ENCODE data around the gene ERF.

The ERF gene

DNA sequence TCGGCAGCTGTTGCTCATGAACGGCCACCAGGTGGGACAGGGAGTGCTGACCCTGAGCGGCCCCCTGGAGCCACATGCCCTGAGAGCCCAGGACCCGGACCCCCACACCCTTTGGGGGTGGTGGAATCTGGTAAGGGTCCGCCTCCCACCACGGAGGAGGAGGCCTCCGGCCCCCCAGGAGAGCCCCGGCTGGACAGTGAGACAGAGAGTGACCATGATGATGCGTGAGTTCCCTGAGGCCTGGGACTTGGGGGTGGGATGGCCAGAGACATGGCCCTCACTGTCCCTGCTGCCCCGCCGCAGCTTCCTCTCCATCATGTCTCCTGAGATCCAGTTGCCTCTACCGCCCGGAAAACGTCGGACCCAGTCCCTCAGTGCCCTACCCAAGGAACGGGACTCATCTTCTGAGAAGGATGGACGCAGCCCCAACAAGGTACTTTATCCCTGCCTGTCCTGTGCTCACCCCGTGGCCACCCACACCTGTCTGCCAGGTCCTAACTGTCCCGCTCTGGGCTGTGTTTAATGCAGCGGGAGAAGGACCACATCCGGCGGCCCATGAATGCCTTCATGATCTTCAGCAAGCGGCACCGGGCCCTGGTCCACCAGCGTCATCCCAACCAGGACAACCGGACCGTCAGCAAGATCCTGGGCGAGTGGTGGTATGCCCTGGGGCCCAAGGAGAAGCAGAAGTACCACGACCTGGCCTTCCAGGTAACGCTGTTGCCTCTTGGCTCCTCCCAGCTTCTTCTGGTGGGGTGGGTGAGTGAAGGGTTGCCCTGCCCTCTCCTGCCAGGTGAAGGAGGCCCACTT lies 32.3 kb upstream of the ERF start:
- no peak for ATAC-seq
- DNase-seq: no peak

DNA sequence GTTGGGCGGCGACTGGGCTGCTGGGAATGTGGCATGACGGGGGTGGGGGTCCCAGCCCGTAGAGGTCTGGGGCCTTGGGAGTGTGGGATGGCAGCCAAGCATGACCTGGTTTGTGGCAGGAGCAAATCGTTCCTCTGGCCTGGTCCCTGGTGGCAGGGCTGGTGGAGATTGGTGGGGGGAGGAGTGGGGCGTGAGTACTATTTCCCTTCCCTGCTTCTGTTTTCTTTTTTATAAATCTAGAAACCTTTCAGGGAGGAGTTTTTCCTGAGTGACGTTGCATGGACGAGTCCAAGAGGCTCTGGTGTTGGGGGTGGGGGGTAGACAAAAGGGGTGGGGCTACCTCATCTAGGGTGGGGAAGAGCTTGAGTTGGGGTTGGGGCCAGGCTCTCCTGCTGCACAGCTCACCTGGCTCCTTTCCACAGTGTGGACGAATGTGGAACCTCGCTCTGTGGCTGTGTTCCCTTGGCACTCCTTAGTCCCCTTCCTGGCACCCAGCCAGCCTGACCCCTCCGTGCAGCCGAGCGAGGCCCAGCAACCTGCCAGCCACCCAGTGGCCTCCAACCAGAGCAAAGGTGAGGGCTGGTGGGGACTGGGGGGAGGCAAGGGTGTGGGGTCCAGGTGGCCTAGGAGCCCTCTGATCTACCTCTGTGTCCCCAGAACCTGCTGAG lies 31.6 kb upstream of the ERF start:
- DNase-seq: no peak

GRCh38 chr19:42285988-42286348 lies 31.0 kb upstream of the ERF start:
- DNase-seq (no peak), ATAC-seq (no peak)

More for the DNA sequence above, 31.6 kb upstream of the ERF start:
- no peak for ATAC-seq

- DNase-seq: no peak
- no peak for ATAC-seq
Observed at GRCh38 chr19:42285541-42285941, 30.6 kb upstream of the ERF start.

- DNase-seq (no peak), ATAC-seq (no peak)
Observed at GRCh38 chr19:42284591-42285341, 29.8 kb upstream of the ERF start.

DNA sequence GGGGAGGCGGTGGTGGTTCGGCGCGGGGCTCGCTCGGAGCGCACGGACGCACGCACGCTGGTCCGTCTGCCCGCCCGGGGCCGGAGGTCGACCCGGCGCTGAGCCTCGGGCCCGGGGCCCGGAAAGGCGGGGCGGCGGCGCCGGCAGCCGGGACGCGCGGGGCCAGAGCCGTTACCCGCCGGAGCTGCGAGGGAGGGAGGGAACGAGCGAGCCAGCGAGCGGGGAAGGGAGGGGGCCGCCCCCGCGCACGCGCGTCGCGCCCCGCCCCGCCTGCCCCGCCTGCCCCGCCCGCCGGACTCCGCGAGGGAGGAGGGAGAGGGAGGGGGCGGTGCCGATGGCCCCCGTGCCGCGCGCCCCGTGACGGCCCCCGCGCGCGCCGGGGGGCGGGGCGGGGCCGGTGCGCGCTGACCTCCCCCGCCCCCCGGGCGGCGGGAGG lies 29.2 kb upstream of the ERF start:
- ATAC-seq: peak; percentile 6
- peak; percentile 82 for DNase-seq

DNA sequence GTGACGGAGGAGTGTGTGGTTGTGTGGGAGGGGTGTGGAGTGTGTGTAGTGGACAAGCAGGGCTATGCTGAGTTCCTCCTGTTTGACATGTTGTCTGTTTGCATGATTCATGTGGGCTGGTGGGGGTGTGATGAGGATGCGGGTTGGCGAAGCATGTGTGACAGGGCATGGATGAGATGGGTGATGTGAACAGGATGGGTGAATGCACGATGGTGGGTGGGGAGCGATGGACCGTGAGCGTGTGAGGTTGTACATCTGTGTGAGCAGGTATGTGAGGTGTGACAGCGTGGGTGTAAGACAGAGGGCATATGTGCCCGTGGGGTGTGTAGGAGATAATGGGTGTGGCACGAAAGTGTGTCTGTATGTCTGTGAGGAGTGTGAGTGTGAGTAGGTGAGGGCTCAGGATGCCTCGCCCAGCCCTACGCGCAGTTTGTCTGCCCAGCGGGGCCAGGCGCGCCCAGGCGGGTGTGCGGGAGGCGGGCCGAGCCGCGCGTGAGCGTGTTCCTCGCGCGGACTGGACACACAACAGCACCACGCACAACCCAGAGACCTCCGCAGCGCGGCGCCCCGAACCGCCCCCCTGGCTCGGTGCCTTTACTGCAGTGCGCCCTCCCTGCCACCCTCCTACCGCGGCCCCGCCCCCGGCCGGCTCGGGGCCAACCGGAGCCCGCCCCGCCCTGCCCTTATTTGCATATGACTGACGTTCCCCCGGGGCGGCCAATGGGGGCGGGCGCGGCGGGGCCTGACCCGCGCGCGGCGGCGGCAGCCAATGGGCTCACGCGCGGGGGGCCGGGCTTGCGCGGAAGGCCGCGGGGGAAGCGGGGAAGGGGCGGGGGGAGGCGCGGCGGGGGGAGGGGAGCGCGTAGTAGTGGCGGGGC lies 28.5 kb upstream of the ERF start:
- ATAC-seq (peak; percentile 64), DNase-seq (peak; percentile 97)

- ATAC-seq (peak; percentile 0), DNase-seq (no peak)
Observed at GRCh38 chr19:42282819-42283187, 27.9 kb upstream of the ERF start.

DNA sequence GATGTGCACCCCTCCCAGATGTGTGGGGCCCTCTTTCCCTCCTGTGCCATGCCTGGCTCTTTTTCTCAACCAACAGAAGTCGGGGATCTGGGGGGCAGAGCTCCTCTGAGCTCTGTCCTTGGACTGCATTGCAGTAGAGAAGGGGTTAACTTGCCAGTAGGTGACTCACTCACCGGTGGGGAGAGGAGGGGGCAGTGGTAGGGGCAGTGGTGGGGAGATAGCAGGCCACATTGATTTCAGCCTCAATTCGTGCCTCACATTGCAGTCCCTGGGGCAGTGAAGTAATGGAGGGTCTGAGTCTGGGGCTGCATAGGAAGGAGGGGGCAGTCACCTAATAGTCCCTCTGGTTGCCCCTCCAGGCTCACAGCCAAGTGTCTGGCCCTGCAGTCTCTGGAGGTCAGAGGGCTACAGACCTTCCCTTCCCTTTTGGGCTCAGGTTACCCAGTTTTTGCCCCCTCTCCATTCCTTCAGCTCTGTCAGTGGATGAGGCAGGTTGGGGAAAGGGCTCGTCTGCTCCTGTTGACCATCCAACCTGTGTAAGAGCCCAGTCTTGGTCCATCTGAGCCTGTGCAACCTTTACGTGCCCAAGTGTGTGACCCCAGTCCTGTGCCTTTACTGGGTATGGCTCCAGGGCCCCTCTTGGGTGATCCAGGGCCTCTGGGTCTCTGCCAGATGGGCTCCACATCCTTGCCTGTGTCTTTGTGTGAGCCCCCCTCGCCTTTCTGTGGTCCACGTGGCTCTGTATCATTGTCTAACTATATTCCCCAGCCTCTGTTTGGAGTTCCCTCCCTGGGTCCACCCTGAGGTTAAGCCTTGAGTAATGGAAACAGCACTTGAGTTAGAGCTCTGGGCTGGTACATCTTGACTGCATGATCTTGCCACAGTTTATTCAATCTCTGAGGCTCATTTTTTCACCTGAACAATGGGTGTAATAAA lies 27.2 kb upstream of the ERF start:
- DNase-seq (peak; percentile 39), ATAC-seq (no peak)

DNA sequence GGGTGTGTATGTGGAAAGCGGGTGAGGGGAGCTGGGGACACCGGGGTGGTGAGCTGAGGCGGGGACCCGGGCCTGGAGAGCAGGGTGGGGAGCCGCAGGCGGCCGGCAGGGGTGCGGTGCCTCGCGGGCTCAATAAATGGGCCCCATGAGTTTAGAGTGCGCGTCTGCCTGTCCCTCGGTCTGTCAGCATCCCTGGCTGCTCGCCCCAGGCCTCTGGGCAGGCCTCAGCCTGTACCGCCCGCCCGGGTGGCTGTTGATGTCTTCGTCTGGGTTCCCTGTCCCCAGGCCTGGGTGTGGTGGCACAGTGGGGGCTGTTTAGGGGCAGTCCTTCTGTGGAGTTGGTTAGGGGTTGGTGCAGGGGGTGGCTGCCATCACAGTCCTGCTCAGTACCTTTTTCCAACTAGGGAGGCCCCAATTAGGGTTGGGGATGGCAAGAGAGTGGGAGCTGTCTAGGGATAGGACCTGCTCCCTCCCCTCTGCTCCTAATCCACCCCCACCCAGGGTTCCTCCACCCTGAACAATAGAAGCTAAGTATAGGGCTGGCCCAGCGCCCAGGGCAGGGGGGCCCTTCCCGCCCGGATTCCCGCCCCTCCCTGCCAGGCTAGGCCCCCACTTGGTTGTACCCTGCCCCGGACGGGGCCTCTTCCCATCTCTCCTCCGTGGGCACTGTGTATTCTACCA lies 26.4 kb upstream of the ERF start:
- DNase-seq: peak; percentile 47
- no peak for ATAC-seq

- peak; percentile 56 for DNase-seq
- no peak for ATAC-seq
Observed at GRCh38 chr19:42280815-42281145, 25.9 kb upstream of the ERF start.

- peak; percentile 91 for DNase-seq
- peak; percentile 44 for ATAC-seq
Observed at GRCh38 chr19:42279902-42280814, 25.2 kb upstream of the ERF start.

DNA sequence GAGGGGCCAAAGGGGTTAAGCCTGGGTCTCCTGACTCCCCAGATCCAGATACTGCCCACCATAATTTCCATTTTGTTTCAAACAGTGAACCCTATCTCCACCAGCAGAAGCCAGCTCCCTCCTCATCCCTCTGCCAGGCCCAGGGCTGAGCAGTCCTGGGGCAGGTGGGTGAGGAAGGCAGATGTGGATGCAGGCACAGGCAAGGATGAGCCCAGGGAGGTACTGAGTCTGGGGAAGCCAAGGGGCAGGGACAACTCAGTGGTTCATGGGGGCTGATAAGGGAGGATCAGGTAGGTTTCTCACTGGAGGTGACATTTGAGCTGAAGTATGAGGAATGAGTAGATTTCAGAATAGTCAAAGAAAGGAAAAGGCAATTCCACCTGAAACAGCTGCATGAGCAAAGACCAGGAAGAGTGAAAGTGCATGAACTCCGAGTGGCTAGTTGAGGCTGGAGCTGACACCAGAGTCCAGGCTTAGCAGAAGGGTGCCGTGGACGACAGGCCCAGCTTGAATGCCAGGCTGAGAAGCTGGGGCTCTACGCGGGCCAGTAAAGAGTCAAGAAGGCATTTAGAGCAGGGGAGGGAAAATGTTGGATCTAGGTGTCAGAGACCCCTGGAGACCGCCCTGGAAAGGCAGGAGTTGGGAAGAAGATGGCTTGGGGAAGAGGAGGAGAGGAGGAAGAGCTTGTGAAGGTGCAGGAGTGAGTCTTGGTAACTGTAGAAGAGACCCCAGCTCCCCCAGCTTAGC lies 24.4 kb upstream of the ERF start:
- no peak for DNase-seq
- no peak for ATAC-seq

GRCh38 chr19:42278452-42279154 lies 23.7 kb upstream of the ERF start:
- no peak for ATAC-seq
- DNase-seq: no peak

- ATAC-seq: no peak
- no peak for DNase-seq
Observed at GRCh38 chr19:42277821-42278451, 23.0 kb upstream of the ERF start.

- DNase-seq (no peak), ATAC-seq (peak; percentile 17)
Observed at GRCh38 chr19:42276821-42277220, 21.9 kb upstream of the ERF start.

DNA sequence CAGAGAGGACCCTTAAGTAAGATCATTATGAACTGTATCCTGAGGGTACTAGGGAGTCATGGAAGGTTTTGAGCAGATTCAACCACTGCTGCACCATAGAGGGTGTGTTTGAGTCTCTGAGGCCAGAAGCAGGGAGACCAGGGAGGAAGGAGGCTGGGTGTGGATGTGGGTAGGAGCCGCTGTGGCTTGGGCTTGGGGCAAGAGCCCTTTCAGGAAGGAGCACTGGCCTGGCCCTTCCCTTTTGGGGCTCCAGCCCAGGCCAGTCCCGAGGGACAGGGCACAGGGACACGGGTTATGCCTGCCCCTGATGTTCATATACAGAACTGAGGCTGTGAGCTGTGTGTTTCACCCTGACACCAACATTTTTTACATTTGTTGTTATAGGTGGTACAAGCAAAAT lies 21.4 kb upstream of the ERF start:
- DNase-seq (no peak), ATAC-seq (no peak)

DNA sequence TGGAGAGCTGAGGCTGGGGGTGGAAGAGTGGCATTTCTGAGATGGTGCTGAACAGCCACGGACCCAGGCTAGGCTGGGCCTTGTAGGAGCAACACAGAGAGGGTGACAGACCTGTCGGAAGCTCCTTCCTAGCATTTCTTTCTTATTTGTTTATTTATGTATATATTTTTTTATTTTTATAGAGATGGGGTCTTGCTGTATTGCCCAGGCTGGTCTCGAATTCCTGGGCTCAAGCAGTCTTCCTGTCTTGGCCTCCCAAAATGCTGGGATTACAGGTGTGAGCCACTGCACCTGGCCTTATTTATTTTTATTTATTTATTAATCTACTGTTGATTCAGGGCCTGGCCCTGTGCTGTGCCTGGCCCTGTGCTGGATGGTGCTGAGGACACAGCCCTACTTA lies 20.6 kb upstream of the ERF start:
- DNase-seq (no peak), ATAC-seq (no peak)

All from stimulated activated naive CD8-positive, alpha-beta T cell treated with anti-CD3 and anti-CD28 coated beads, Interleukin-15, Interleukin-2, amounts not matched to agents 100 U/mL and 50 U/mL, for 24 hours (primary cell).